Loucy (cell line): Measurements from ENCODE around the gene WARS2.

ENCODE experiments used
- H2AFZ ChIP-seq: fragments of 200-600 bp; sonication (generic); 2 replicates; pipeline ENCODE4 v1.6.0; 2016; ENCODE audit warnings: antibody characterized with exemption, mild to moderate bottlenecking, low read length, moderate library complexity
- H3F3A ChIP-seq: fragments of 200-600 bp; 2 replicates; pipeline ENCODE4 v1.6.0; 2016; ENCODE audit warnings: antibody characterized with exemption, low read depth, mild to moderate bottlenecking
- H3K27me3 ChIP-seq: fragments of 200-600 bp; sonication (generic); 2 replicates; pipeline ENCODE4 v1.6.1; 2014; ENCODE audit warnings: low read length, mild to moderate bottlenecking; ENCODE audit not compliant: insufficient read depth, poor library complexity, severe bottlenecking
- H3K36me3 ChIP-seq: fragments of 200-600 bp; sonication (generic); 2 replicates; pipeline ENCODE4 v1.6.1; 2016; ENCODE audit warnings: low read length; ENCODE audit not compliant: insufficient read depth
- H3K4me1 ChIP-seq: fragments of 200-600 bp; sonication (generic); 2 replicates; pipeline ENCODE4 v1.5.1; 2014; ENCODE audit warnings: low read length, mild to moderate bottlenecking; ENCODE audit not compliant: insufficient read depth, poor library complexity, severe bottlenecking
- H3K4me2 ChIP-seq: fragments of 200-600 bp; sonication (generic); 2 replicates; pipeline ENCODE4 v1.6.0; 2014; ENCODE audit warnings: antibody characterized with exemption, low read length, low read depth, mild to moderate bottlenecking; ENCODE audit not compliant: poor library complexity, severe bottlenecking
- H3K4me3 ChIP-seq: fragments of 200-600 bp; sonication (generic); 2 replicates; pipeline ENCODE4 v1.5.1; 2014; ENCODE audit warnings: low read length, mild to moderate bottlenecking, mixed read lengths; ENCODE audit not compliant: poor library complexity, severe bottlenecking
- H3K79me2 ChIP-seq: fragments of 200-600 bp; sonication (generic); 2 replicates; pipeline ENCODE4 v1.6.1; 2014; ENCODE audit warnings: low read length; ENCODE audit not compliant: insufficient read depth
- H3K9ac ChIP-seq: fragments of 200-600 bp; sonication (generic); 2 replicates; pipeline ENCODE4 v1.6.0; 2014; ENCODE audit warnings: mild to moderate bottlenecking, low read depth, low read length, moderate library complexity; ENCODE audit not compliant: poor library complexity, severe bottlenecking
- H3K9me2 ChIP-seq: fragments of 200-600 bp; sonication (generic); replicated peaks from 2 replicates; pipeline ENCODE4 v1.6.1; 2016; ENCODE audit warnings: low read depth, low read length, mixed read lengths
- H3K9me3 ChIP-seq: fragments of 200-600 bp; sonication (generic); 2 replicates; pipeline ENCODE4 v1.6.1; 2014; ENCODE audit warnings: mild to moderate bottlenecking, antibody characterized with exemption, low read length, low read depth; ENCODE audit not compliant: insufficient read depth
- H4K20me1 ChIP-seq: fragments of 200-600 bp; sonication (generic); 2 replicates; pipeline ENCODE4 v1.6.0; 2014; ENCODE audit warnings: antibody characterized with exemption, low read length, mild to moderate bottlenecking; ENCODE audit not compliant: insufficient read depth, poor library complexity, severe bottlenecking
- EZH2phosphoT487 ChIP-seq: fragments of 200-600 bp; IDR thresholded peaks from 2 replicates; pipeline ENCODE4 v1.6.1; 2018; ENCODE audit warnings: antibody characterized with exemption, mild to moderate bottlenecking, moderate library complexity, borderline replicate concordance
- TF ChIP-seq, protein P1 (sequence below): fragments of 200-600 bp; sonication (generic); conservative IDR thresholded peaks from 2 replicates; pipeline ENCODE4 v1.5.1; 2014; ENCODE audit warnings: mild to moderate bottlenecking, antibody characterized with exemption, low read length

The WARS2 gene

GRCh38 chr1:119045096-119045746 lies 95.2 kb downstream of the WARS2 start:
- H3K9me2 ChIP-seq: no peaks in the 10 kb centered on the region
- H3K4me2 ChIP-seq: no peak overlapping the region
- peaks cover 6% of the 10 kb centered on the region; the same call in 1 of the 2 replicates for H3K36me3 ChIP-seq
- no peak for TF ChIP-seq EZH2phosphoT487
- TF ChIP-seq, protein P1, sequence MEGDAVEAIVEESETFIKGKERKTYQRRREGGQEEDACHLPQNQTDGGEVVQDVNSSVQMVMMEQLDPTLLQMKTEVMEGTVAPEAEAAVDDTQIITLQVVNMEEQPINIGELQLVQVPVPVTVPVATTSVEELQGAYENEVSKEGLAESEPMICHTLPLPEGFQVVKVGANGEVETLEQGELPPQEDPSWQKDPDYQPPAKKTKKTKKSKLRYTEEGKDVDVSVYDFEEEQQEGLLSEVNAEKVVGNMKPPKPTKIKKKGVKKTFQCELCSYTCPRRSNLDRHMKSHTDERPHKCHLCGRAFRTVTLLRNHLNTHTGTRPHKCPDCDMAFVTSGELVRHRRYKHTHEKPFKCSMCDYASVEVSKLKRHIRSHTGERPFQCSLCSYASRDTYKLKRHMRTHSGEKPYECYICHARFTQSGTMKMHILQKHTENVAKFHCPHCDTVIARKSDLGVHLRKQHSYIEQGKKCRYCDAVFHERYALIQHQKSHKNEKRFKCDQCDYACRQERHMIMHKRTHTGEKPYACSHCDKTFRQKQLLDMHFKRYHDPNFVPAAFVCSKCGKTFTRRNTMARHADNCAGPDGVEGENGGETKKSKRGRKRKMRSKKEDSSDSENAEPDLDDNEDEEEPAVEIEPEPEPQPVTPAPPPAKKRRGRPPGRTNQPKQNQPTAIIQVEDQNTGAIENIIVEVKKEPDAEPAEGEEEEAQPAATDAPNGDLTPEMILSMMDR: no peak
- H3K9me3 ChIP-seq: no peaks in the 10 kb centered on the region
- no peaks in the 10 kb centered on the region for H3F3A ChIP-seq
- H3K4me3 ChIP-seq: no peak overlapping the region
- H3K27me3 ChIP-seq: no peaks in the 10 kb centered on the region
- no peaks in the 10 kb centered on the region for H4K20me1 ChIP-seq
- no peaks in the 10 kb centered on the region for H3K79me2 ChIP-seq
- H2AFZ ChIP-seq: no peak overlapping the region
- no peak overlapping the region for H3K9ac ChIP-seq
- no peaks in the 10 kb centered on the region for H3K4me1 ChIP-seq

DNA sequence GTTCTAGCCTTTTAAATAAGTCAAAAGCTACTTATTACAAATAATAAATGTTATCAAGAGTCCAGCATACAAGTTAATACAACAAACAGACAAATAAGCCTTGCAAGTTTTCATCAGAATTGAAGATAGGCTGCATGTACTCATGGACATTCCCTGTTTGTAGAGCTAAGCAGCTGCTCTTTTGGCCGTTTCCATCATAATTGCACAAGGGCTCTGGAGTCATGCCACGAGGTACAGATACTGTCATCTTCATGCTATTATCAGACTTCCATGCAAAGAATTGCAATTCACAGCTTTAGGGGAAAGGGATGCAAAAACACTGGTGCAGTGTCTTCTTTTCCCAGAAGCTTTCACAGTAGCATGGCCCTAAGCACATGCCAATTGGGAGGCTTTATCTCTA lies 99.5 kb downstream of the WARS2 start:
- H3K9me3 ChIP-seq: no peaks in the 10 kb centered on the region
- no peak for TF ChIP-seq EZH2phosphoT487
- TF ChIP-seq, protein P1: no peak

DNA sequence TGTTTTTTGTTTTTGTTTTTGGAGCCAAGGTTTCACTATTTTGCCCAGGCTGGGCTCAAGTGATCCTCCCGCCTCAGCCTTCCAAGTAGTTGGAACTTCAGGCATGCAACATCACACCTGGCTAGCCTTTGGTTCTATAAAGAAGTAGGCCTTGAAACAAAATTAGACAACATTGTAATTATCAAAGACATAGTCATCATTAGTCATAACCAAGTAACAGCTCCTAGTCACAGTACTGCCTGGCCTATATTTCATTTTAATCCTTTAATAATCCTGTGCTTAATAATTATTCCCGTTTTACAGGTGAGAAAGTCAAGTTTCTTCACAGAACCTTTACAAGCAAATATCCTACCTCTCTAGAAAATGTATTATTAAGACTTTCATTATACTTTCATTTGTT lies 100.0 kb downstream of the WARS2 start:
- no peaks in the 10 kb centered on the region for H3K9me2 ChIP-seq
- no peak overlapping the region for H3K9ac ChIP-seq
- peaks cover 6% of the 10 kb centered on the region; the same call in 1 of the 2 replicates for H3K36me3 ChIP-seq
- H3K27me3 ChIP-seq: no peaks in the 10 kb centered on the region
- H4K20me1 ChIP-seq: no peaks in the 10 kb centered on the region
- no peak overlapping the region for H3K4me3 ChIP-seq
- TF ChIP-seq EZH2phosphoT487: no peak
- TF ChIP-seq, protein P1: no peak
- H2AFZ ChIP-seq: no peak overlapping the region
- H3K79me2 ChIP-seq: no peaks in the 10 kb centered on the region
- no peak overlapping the region for H3K4me2 ChIP-seq
- H3K9me3 ChIP-seq: no peaks in the 10 kb centered on the region
- H3F3A ChIP-seq: no peaks in the 10 kb centered on the region
- H3K4me1 ChIP-seq: no peaks in the 10 kb centered on the region

More for the DNA sequence above, 99.5 kb downstream of the WARS2 start:
- no peaks in the 10 kb centered on the region for H4K20me1 ChIP-seq
- no peak overlapping the region for H3K9ac ChIP-seq
- no peak overlapping the region for H2AFZ ChIP-seq
- no peaks in the 10 kb centered on the region for H3K9me2 ChIP-seq
- no peak overlapping the region for H3K4me2 ChIP-seq
- no peaks in the 10 kb centered on the region for H3K4me1 ChIP-seq
- no peaks in the 10 kb centered on the region for H3F3A ChIP-seq
- peaks cover 6% of the 10 kb centered on the region; the same call in 1 of the 2 replicates for H3K36me3 ChIP-seq
- no peaks in the 10 kb centered on the region for H3K79me2 ChIP-seq
- H3K4me3 ChIP-seq: no peak overlapping the region
- H3K27me3 ChIP-seq: no peaks in the 10 kb centered on the region
